Breast epithelium (tissue), 4 donors: ENCODE measurements around the gene ZNF23. TPM values are rescaled to one million over a fixed set of nuclear protein-coding genes. Genes with fewer than 3 reads are reported as not detected.
A peak's percentile ranks its signal among the peaks of the same experiment; 100 is the strongest.

Experiments used
- DNase-seq, 2 donors: peaks; one replicate each; pipeline ENCODE4 v3.0.0-alpha.2; 2019; ENCODE audit warnings: low spot score in 2 of 2
- H3K27ac ChIP-seq, 2 donors: fragments of 200-600 bp; sonication (generic) in 1 of 2; one replicate each; pipeline ENCODE4 v1.5.1; 2016 to 2019; ENCODE audit warnings: mild to moderate bottlenecking in 1 of 2
- H3K27me3 ChIP-seq, 2 donors: fragments of 200-600 bp; sonication (generic) in 1 of 2; one replicate each; pipeline versions ENCODE4 v1.5.1 to v1.6.0; 2017 to 2019; ENCODE audit warnings: control low read depth in 1 of 2, mild to moderate bottlenecking in 1 of 2
- H3K36me3 ChIP-seq: fragments of 200-600 bp; one replicate; pipeline ENCODE4 v1.5.1; 2019
- H3K4me1 ChIP-seq, 2 donors: fragments of 200-600 bp; sonication (generic); one replicate each; pipeline ENCODE4 v1.5.1; 2016 to 2019; ENCODE audit warnings: control low read depth in 1 of 2
- H3K4me3 ChIP-seq, 3 donors: fragments of 200-600 bp; sonication (generic); 1 replicate in 2 of 3; 2 replicates in 1 of 3; pipeline ENCODE4 v1.5.1; 2016 to 2019; ENCODE audit warnings: mild to moderate bottlenecking in 3 of 3, moderate library complexity in 2 of 3
- H3K9me3 ChIP-seq, 2 donors: fragments of 200-600 bp; sonication (generic) in 1 of 2; one replicate each; pipeline ENCODE4 v1.5.1; 2016 to 2019; ENCODE audit warnings: control low read depth in 1 of 2
- CTCF ChIP-seq, 3 donors: fragments of 450-650 bp; IDR thresholded peaks; one replicate each; pipeline ENCODE4 v1.5.1; 2016 to 2017; ENCODE audit warnings: antibody characterized with exemption in 3 of 3, mild to moderate bottlenecking in 3 of 3, moderate library complexity in 3 of 3
- POLR2A ChIP-seq: fragments of 450-650 bp; IDR thresholded peaks from one replicate; pipeline ENCODE4 v1.6.1; 2016; ENCODE audit warnings: antibody characterized with exemption, mild to moderate bottlenecking, moderate library complexity
- POLR2AphosphoS5 ChIP-seq, 3 donors: sonication (generic); formaldehyde crosslinking; IDR thresholded peaks; one replicate each; pipeline ENCODE4 v1.6.1; 2017; ENCODE audit warnings: antibody characterized with exemption in 3 of 3
- intact Hi-C: fragments of 100-400 bp; cut with DNase I; formaldehyde crosslinking; loops from one replicate; pipeline ENCODE4 v1.15.1; 2023; ENCODE audit warnings: low total_unique reads
- total RNA-seq, 3 donors: library from RNA; depleted of rRNA; stranded (reverse); fragments of >200 nt; gene quantifications; one replicate each; pipeline ENCODE4 v1.1.0, GENCODE V29; 2016

Gene ZNF23
- total RNA-seq, 3 donors from 2014 or later = 9.8 to 16.8 (median 11.8) TPM

DNA sequence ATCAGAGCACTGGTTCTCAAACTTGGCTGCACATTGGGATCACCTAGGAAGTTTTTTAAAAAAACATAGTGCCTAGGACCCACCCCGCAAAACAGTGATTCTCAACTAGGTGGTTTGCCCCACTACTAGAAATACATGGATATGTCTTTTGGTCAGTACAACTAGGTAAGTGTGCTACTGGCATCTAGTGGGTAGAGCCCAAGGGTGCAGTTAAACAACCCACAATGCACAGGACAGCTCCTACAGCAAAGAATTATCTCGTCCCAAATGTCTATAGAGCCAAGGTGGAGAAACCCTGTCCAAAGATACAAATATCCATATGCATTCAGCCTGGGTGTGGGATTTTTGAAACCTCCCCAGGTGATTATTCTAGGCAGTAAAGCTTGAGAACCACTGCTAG lies 38.9 kb upstream of the ZNF23 start:
- no peaks in the 10 kb centered on the region for H3K9me3 ChIP-seq

GRCh38 chr16:71499775-71500364 lies 37.8 kb upstream of the ZNF23 start:
- no peaks in the 10 kb centered on the region for H3K4me1 ChIP-seq
- no peak overlapping the region for H3K27ac ChIP-seq
- DNase-seq = no peak
- no peaks in the 10 kb centered on the region for H3K36me3 ChIP-seq
- intact Hi-C loops = loop anchor here (10.0 kb wide), 1 partner anchor 1165 kb away; no protein-coding TSS in a partner anchor
- TF ChIP-seq POLR2A = no peak
- peak; percentile 49 to 65 (median 55) for TF ChIP-seq CTCF (IDR thresholded peaks at IDR 0.05)
- H3K4me3 ChIP-seq = no peak overlapping the region
- H3K9me3 ChIP-seq = no peaks in the 10 kb centered on the region
- no peaks in the 10 kb centered on the region for H3K27me3 ChIP-seq

More for the DNA sequence above, 38.9 kb upstream of the ZNF23 start:
- H3K36me3 ChIP-seq = no peaks in the 10 kb centered on the region
- no peak for DNase-seq
- H3K27me3 ChIP-seq = no peaks in the 10 kb centered on the region
- no peak overlapping the region for H3K4me3 ChIP-seq
- no peak overlapping the region for H3K27ac ChIP-seq
- H3K4me1 ChIP-seq = no peaks in the 10 kb centered on the region
- TF ChIP-seq CTCF (IDR thresholded peaks at IDR 0.05) (no peak), POLR2AphosphoS5 (IDR thresholded peaks at IDR 0.05) (no peak), POLR2A (no peak)
- intact Hi-C loops = no loop called here

DNA sequence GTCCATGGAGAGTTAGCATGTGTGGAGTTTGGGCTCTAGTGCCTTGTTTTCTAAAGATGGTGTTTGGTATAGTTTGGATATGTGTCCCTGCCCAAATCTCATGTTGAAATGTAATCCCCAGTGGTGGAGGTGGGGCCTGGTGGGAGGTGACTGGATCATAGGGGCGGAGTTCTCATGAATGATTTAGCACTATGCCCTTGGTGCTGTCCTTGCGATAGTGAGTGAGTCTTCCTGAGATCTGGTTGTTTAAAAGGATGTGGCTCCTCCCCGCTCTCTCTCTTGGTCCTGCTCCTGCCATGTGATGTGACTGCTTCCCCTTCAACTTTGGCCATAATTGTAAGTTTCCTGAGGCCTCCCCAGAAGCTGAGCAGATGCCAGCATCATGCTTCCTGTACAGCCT lies 36.0 kb upstream of the ZNF23 start:
- DNase-seq = no peak
- no peak overlapping the region for H3K27ac ChIP-seq
- no peaks in the 10 kb centered on the region for H3K4me1 ChIP-seq
- H3K4me3 ChIP-seq = no peak overlapping the region
- no peaks in the 10 kb centered on the region for H3K9me3 ChIP-seq
- intact Hi-C loops = loop anchor here (10.0 kb wide), 1 partner anchor 1167 kb away; no protein-coding TSS in a partner anchor
- no peaks in the 10 kb centered on the region for H3K36me3 ChIP-seq
- TF ChIP-seq POLR2AphosphoS5 (IDR thresholded peaks at IDR 0.05) (no peak), POLR2A (no peak), CTCF (IDR thresholded peaks at IDR 0.05) (no peak)
- no peaks in the 10 kb centered on the region for H3K27me3 ChIP-seq

- H3K36me3 ChIP-seq = no peaks in the 10 kb centered on the region
- H3K4me3 ChIP-seq = no peak overlapping the region
- intact Hi-C loops = loop anchor here (10.0 kb wide), 1 partner anchor 1172 kb away; no protein-coding TSS in a partner anchor
- no peak for DNase-seq
- no peak overlapping the region for H3K27ac ChIP-seq
- TF ChIP-seq POLR2A (no peak), POLR2AphosphoS5 (IDR thresholded peaks at IDR 0.05) (no peak)
- no peaks in the 10 kb centered on the region for H3K4me1 ChIP-seq
- no peaks in the 10 kb centered on the region for H3K9me3 ChIP-seq
- H3K27me3 ChIP-seq = no peaks in the 10 kb centered on the region
Observed at GRCh38 chr16:71493213-71493612, 31.2 kb upstream of the ZNF23 start.

DNA sequence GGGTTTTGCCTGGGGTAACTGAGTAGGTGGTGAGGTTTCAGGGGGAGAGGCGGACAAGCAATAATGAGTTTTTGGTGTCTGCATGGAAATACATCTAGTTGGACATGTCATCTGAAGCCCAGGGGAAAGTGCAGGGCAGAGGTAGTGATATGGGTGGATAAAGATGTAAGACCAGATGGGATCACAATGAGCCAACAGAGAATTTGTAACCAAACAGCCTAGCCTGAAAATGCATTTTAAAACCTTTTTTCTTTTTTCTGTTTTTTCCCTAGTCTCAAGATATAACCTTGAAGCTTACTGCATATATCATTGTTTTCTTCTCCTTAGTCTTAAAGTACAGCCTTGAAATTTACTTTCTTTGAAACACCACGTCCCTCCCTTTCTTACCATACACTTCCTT lies 30.7 kb upstream of the ZNF23 start:
- H3K4me3 ChIP-seq = no peak overlapping the region
- no peak overlapping the region for H3K27ac ChIP-seq
- no peaks in the 10 kb centered on the region for H3K4me1 ChIP-seq
- TF ChIP-seq CTCF (IDR thresholded peaks at IDR 0.05) (no peak), POLR2A (no peak), POLR2AphosphoS5 (IDR thresholded peaks at IDR 0.05) (no peak)
- intact Hi-C loops = loop anchor here (10.0 kb wide), 1 partner anchor 1172 kb away; no protein-coding TSS in a partner anchor
- H3K9me3 ChIP-seq = no peaks in the 10 kb centered on the region
- no peaks in the 10 kb centered on the region for H3K36me3 ChIP-seq
- DNase-seq = no peak
- no peaks in the 10 kb centered on the region for H3K27me3 ChIP-seq
